GM13977 (cell line): Measurements from ENCODE around the gene CD99.

ENCODE experiments used
- DNase-seq: peaks from one replicate; pipeline ENCODE4 v3.0.0; 2012; ENCODE audit warnings: low spot score
- in situ Hi-C: fragments of 300-500 bp; cut with MboI; formaldehyde crosslinking; loops from one replicate; pipeline ENCODE4 v1.12.0; 2022; ENCODE audit warnings: low sequenced_read_pairs, low pct_unique_long_range_greater_than_20kb, mixed read lengths, inconsistent platforms; ENCODE audit not compliant: unreplicated experiment
- TF ChIP-seq, protein P1 (sequence below): IDR thresholded peaks from 2 replicates; pipeline ENCODE4 v1.5.1; 2012; ENCODE audit warnings: mild to moderate bottlenecking, control low read depth; ENCODE audit not compliant: insufficient read depth; ENCODE audit errors: extremely low read depth, missing control alignments

The CD99 gene

DNA sequence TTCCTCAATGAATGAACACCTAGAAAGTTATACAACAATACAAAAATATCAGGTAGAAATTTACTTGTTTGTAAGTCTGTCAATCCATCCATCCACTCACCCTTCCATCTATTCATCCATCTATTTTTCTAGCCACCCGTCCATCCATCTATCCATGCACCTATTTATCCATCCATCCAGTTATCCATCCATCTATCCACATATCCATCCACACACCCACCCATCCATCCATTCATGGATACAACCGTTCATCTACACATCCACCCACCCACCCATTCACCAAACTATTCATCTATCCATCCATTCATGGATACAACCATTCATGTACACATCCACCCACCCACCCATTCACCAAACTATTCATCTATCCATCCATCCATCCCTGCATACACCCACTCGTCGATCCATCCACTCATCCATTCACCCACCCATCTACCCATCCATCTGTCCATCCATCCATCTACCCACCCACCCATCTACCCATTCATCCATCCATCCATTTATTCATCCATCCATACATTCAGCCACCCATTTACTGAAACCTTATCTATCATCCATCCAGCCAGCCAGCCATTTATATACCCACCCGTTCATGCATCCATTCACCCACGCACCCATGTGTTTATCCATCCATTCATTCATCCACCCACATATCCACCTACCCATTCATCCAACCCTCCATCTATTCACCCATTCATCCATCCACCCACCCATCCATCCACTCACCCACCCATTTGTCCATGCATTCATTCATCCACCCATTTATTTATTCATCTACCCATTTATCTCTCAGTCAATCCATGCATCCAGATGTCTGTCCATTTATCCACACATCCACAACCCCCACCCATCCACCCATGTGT, 10.4 kb upstream of the CD99 start:
- TF ChIP-seq, protein P1, sequence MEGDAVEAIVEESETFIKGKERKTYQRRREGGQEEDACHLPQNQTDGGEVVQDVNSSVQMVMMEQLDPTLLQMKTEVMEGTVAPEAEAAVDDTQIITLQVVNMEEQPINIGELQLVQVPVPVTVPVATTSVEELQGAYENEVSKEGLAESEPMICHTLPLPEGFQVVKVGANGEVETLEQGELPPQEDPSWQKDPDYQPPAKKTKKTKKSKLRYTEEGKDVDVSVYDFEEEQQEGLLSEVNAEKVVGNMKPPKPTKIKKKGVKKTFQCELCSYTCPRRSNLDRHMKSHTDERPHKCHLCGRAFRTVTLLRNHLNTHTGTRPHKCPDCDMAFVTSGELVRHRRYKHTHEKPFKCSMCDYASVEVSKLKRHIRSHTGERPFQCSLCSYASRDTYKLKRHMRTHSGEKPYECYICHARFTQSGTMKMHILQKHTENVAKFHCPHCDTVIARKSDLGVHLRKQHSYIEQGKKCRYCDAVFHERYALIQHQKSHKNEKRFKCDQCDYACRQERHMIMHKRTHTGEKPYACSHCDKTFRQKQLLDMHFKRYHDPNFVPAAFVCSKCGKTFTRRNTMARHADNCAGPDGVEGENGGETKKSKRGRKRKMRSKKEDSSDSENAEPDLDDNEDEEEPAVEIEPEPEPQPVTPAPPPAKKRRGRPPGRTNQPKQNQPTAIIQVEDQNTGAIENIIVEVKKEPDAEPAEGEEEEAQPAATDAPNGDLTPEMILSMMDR: no peak
- DNase-seq: no peak
- in situ Hi-C loops: no loop called here

DNA sequence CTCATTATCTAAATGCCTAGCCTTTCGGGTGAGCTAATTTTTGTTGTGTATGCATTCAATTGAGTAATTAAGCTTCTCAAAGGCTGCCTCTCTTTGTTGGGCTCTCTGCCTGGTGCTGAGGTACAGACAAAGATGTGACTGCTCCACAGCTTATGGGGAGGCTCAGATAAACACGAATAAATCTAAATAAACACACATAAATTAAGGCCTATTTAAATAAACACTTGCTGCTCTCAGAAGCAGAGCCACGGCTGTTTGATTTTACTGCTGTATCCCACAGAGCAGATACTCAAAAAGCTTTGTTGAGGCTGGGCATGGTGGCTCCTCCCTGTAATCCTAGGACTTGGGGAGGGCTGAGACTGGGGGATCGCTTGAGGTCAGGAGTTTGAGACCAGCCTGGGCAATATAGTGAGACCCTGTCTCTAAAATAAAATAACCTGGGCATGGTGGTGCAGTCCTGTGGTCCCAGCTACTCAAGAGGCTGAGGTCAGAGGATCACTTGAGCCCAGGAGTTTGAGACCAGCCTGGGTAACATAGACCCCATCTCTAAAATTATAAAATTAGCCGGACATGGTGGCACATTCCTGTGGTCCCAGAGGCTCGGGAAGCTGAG, 8.4 kb upstream of the CD99 start:
- in situ Hi-C loops: no loop called here
- TF ChIP-seq, protein P1: no peak
- DNase-seq: no peak

DNA sequence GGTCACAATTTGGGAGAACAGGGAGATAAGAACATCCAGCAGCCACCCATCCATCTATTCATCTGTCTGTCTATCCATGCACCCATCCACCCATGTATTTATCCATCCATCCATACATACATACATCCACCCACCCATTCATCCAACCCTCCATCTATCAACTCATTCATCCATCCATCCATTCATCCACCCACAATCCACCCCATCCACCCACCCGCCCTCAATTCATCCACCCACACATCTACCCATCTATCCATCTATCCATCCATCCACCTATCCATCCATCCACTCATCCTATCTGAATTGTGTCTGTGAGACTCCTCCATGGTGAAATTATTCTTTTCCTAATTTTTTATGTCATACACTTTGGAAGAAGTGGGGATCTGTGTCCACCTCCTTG, 6.8 kb upstream of the CD99 start:
- no peak for DNase-seq
- TF ChIP-seq, protein P1: no peak
- in situ Hi-C loops: no loop called here

DNA sequence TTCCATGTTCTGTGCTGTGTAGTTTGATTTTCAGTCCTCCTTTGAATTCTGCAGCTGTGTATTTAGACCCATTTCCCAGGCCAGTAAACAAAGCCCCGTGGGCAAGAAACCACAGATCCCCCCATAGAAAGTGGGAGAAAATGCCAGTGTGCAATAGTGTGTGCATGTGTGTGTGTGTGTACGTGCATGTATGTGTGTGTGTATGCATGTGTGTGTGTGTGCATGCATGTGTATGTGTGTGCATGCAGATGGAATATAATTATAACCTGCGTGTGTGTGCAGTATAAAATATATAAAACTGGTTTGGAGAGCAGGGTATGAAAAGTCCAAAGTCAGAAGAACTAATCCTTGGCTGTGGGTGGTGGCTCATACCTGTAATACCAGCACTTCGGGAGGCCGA, 5.2 kb upstream of the CD99 start:
- TF ChIP-seq, protein P1: no peak
- DNase-seq: no peak
- in situ Hi-C loops: no loop called here

DNA sequence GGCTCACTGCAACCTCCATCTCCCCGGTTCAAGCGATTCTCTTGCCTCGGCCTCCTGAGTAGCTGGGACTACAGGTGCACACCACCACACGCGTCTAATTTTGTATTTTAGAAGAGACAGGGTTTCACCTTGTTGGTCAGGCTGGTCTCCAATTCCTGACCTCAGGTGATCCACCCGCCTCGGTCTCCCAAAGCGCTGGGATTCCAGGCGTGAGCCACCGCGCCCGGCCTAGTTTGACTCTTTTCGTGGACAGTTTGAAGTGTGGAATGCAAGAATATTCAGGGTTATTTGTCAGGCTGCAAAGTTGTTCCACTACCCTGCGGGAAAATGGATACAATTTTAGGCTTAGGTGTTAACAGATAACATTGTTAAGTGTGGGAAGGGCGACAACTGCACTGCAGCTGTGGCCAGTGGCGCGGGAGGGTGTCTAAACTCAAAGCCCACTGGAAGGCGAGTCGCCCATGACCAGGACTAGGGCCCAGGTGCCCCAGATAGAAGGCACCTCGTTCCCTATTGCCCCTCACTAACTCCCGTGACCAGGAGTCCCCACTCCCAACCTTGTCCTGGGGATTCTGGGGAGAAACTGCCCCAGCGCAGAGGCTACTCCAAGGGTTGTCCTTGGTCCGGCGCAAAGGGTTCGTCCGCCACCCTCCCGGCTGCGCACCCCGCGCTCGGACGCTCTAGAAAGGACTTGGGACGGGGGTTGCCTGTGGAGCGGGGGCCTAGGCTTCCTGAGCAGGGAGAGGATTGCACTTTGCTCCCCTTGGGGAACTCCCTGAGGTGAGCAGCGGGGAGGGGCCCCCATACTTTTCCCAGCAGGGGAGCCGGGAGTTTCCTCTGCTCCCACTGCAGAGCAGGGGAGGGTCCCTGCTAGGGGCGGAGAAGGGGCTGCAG, 1.1 kb upstream of the CD99 start:
- TF ChIP-seq, protein P1: no peak
- peak; percentile 35 for DNase-seq
- in situ Hi-C loops: no loop called here

DNA sequence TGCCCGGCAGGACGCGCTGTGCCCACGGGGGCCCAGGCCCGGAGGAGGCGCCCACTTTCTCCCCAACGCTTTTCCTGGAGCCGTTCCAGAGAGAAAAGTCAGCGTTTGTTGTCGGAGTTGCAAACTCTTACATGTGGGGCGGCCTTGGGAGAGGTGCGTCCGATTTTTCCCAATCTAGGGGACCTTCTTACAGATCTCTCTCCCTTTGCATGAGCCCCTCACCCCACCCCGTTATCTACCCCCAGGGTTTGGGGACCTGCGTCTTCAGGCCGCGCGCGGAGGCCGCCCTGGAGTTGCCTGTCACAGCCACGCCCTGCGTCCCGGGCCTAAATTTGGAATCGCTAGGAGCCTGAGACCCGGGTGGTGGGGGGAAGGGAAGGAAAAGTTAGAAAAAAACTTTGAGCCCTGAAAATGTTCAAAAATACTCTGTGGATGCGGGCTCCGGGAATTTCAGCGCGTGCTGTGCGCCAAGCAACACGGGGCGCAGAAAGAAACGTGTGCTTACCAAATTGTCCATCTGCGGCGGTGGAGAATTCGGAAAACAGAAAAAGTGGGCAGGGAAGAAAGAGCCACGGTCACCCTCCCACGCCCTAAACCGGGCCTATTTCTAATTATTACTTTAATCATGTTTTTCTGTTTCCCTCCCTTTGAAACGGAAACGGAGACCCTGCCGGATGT, 587 bp downstream of the CD99 start:
- TF ChIP-seq, protein P1: no peak
- DNase-seq: peak; percentile 39
- in situ Hi-C loops: no loop called here
